ENCODE data around the gene EIF3F. TPM values are rescaled to one million over a fixed set of nuclear protein-coding genes. Genes with fewer than 3 reads are reported as not detected.

Gene EIF3F
- total RNA-seq, 2 donors from 2014 or later: 229 to 242 TPM

DNA sequence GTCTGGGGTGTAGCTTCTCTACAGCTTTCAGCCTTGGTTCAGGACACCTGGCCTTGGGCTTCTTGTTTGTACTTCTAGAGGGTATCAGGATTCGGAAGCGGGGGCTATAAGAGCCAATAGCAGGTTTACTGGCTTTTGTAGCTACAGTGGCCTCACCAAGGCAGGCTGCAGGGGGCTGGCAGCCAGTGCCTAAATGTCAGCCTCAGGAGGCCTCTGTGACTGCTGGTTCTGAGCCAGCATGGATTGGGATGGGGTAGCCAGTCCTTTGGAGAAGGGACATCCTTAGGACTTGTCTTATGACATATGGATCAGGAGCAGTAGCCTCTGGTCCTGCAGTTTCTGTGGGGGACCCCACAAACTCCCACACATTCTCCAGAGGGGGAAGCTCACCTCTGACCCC, 29.9 kb downstream of the EIF3F start:
- Histone ChIP-seq H3K27ac (no peak overlapping the region), H3K36me3 (no peaks in the 10 kb centered on the region), H3K27me3 (peaks cover 29% of the 10 kb centered on the region), H3K9me3 (no peaks in the 10 kb centered on the region), H3K4me1 (no peaks in the 10 kb centered on the region), H3K9ac (ENCODE audit: low read depth in 2 of 2, low read length in 2 of 2) (no peak overlapping the region), H3K4me3 (no peak overlapping the region)
- TF ChIP-seq, protein P1, sequence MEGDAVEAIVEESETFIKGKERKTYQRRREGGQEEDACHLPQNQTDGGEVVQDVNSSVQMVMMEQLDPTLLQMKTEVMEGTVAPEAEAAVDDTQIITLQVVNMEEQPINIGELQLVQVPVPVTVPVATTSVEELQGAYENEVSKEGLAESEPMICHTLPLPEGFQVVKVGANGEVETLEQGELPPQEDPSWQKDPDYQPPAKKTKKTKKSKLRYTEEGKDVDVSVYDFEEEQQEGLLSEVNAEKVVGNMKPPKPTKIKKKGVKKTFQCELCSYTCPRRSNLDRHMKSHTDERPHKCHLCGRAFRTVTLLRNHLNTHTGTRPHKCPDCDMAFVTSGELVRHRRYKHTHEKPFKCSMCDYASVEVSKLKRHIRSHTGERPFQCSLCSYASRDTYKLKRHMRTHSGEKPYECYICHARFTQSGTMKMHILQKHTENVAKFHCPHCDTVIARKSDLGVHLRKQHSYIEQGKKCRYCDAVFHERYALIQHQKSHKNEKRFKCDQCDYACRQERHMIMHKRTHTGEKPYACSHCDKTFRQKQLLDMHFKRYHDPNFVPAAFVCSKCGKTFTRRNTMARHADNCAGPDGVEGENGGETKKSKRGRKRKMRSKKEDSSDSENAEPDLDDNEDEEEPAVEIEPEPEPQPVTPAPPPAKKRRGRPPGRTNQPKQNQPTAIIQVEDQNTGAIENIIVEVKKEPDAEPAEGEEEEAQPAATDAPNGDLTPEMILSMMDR (IDR thresholded peaks at IDR 0.05): no peak
- intact Hi-C loops (cut with DNase I): no loop called here
- peak; percentile 3 for DNase-seq

DNA sequence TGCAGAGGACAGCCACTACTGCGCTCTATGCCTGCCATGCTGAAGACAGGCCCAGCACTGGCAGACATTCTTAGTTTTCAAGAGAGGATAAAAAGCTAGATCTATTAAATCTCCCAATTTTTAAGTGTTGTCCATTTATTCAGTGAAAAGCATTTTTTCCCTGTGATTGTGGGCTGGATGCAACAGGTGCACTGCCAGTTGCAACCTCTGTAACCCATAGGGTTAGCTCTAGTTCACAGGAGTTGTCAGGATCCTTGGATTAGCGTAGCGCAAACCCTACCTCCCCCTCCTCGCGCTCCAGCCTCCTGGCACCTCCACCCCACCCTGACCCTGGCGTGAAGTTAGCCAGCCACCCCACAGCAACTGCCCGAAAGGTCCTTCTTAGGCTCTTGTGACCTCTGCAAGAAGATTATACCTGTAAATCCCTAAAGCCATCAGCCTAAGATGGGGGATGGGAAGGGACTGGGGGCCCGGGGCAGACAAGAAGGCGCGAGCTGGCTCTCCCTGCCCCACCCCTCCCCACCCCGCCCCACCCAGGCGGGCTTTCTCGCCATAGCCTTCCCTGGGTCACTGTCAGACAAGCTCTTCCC, 30.9 kb downstream of the EIF3F start:
- peaks cover 29% of the 10 kb centered on the region for H3K27me3 ChIP-seq
- no peaks in the 10 kb centered on the region for H3K36me3 ChIP-seq
- H3K27ac ChIP-seq: no peak overlapping the region
- no peak overlapping the region for H3K4me3 ChIP-seq
- no peak for DNase-seq
- no peaks in the 10 kb centered on the region for H3K9me3 ChIP-seq
- intact Hi-C loops (cut with DNase I): no loop called here
- H3K9ac ChIP-seq (ENCODE audit: low read depth in 2 of 2, low read length in 2 of 2): no peak overlapping the region
- no peaks in the 10 kb centered on the region for H3K4me1 ChIP-seq
- TF ChIP-seq, protein P1 (IDR thresholded peaks at IDR 0.05): no peak

DNA sequence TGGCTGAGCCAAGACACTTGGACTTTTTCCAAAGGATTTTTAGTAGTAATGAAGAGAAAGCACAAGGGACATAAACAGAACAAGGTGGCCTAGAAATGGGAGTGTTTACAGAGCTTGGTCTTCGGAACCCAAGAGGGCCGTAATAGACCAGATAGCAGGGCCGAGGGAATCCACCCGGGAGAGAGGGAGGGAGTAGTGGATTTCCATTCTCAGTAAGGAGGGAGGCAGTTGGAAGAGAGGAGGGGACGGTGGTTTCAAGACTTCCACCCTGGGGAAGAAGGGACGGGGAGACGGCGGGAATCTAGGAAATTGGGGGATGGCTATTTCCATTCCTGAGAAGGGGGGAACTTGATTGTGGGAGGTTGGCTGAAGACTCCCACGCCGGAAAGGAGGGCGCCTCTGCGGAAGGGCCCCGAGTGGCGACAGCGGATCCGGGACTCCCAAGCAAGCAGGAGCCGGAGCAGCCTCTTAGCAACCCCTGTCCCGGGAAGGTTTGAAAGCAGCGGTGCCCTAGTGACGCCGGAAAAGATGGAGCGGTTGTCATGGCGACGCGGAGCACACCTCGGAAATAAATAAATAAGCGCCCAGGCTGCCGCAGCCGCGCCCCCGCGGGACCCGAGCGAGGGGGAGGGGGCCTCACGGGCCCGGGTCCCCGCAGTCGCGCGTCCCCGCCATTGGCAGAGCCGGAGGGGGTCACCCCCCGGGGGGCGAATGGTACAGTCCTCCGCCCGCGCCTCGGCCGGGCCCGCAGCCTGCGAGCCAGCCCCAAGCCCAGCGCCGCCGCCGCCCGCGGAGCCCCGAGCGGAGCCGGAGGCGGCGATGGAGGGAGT, 31.6 kb downstream of the EIF3F start:
- TF ChIP-seq, protein P1 (IDR thresholded peaks at IDR 0.05): no peak
- Histone ChIP-seq H3K4me1 (no peaks in the 10 kb centered on the region), H3K4me3 (peak overlapping the region; percentile 45), H3K9ac (ENCODE audit: low read depth in 2 of 2, low read length in 2 of 2) (peak overlapping the region in 1 of 2 donors; percentile 72), H3K27ac (peak overlapping the region; percentile 47), H3K9me3 (no peaks in the 10 kb centered on the region), H3K27me3 (peaks cover 29% of the 10 kb centered on the region), H3K36me3 (no peaks in the 10 kb centered on the region)
- intact Hi-C loops (cut with DNase I): no loop called here
- DNase-seq: peak; percentile 53

DNA sequence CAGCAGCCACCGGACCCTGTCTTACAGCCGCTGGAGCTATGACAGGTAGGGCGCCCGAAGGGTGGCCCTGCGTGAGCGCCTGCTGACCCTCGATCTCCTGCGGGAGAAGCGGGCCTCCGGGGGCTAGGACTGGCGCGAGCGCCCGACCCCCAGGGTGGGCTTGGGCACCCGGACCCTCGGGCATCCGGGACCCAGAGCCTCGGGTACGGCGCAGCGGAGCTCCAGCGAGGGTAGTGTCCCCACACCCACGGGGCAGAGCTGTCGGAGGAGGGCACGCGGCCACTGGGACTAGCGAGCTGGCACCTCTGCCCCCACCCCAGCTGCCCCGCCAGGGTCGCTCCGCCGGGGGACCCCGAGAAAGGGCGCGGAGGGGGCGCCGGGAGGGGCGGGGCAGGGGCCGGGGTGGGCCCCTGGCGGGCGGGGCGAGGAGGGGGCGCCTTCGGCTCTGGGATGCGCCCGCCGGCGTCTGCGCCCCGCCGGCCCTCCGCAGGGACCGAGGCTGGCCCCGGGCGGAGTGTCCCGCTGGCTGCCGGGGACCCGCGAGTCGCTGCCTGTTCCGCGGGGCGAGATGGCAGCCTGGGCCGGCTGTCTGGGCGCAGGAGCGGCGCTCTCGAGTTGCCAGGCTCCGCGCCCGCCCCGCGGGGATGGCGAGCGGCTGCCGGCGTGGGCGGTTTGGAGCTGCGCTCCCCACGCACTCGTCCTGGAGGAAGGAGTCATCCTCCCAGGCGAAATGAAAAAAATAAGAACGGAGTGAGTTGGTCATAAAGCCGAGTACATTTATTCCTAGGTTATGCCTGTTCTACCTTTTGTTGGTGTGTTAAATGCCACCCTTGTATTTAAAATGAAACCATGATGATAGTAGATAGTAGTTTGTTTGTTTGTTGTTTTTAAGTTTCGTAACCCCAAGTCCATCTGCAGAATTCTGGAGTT, 32.4 kb downstream of the EIF3F start:
- intact Hi-C loops (cut with DNase I): no loop called here
- H3K4me1 ChIP-seq: no peaks in the 10 kb centered on the region
- no peaks in the 10 kb centered on the region for H3K9me3 ChIP-seq
- peak overlapping the region; percentile 45 for H3K4me3 ChIP-seq
- DNase-seq: peak; percentile 15
- peaks cover 29% of the 10 kb centered on the region for H3K27me3 ChIP-seq
- H3K27ac ChIP-seq: peak overlapping the region; percentile 47
- peak overlapping the region in 1 of 2 donors; percentile 72 for H3K9ac ChIP-seq (ENCODE audit: low read depth in 2 of 2, low read length in 2 of 2)
- H3K36me3 ChIP-seq: no peaks in the 10 kb centered on the region
- TF ChIP-seq, protein P1 (IDR thresholded peaks at IDR 0.05): no peak

DNA sequence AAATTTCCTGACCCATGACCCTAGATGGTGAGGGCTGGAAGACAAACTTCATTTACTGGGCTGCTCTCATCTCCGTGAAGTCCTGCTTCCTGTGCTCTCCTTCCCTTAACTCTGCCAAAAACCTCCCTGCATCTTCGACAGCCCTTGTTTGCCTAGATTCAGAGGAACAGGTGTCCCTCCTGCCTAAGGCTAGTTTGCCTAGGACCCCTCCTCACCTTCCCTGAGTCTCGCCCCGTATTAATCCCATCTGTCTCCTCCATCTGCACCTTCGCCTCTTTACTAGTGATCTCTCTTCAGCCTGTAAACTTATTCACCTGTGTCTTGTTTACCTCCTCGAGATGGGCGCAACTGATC, 33.1 kb downstream of the EIF3F start:
- no peak for DNase-seq
- Histone ChIP-seq H3K36me3 (no peaks in the 10 kb centered on the region), H3K4me1 (no peaks in the 10 kb centered on the region), H3K9me3 (no peaks in the 10 kb centered on the region), H3K9ac (ENCODE audit: low read depth in 2 of 2, low read length in 2 of 2) (no peak overlapping the region), H3K27me3 (peaks cover 29% of the 10 kb centered on the region), H3K4me3 (no peak overlapping the region), H3K27ac (no peak overlapping the region)
- intact Hi-C loops (cut with DNase I): no loop called here
- TF ChIP-seq, protein P1 (IDR thresholded peaks at IDR 0.05): no peak

Data from colonic mucosa (tissue), 4 donors.